GM12873 (cell line): ENCODE results near the gene RASAL3.

Experiments used
- CTCF ChIP-seq: IDR thresholded peaks from 2 replicates; pipeline ENCODE4 v1.5.1; 2012; ENCODE audit warnings: low read depth, mild to moderate bottlenecking, moderate library complexity, low read length, control low read depth; ENCODE audit not compliant: insufficient read depth; ENCODE audit errors: missing control alignments

RASAL3 gene

GRCh38 chr19:15501596-15501995 lies 37.3 kb upstream of the RASAL3 start:
- TF ChIP-seq CTCF: no peak

- no peak for TF ChIP-seq CTCF
Measured at GRCh38 chr19:15498910-15499309, 34.6 kb upstream of the RASAL3 start.

- TF ChIP-seq CTCF: no peak
Measured at GRCh38 chr19:15498156-15498858, 34.0 kb upstream of the RASAL3 start.

GRCh38 chr19:15495151-15495550 lies 30.8 kb upstream of the RASAL3 start:
- no peak for TF ChIP-seq CTCF

GRCh38 chr19:15488489-15489226 lies 24.3 kb upstream of the RASAL3 start:
- no peak for TF ChIP-seq CTCF

GRCh38 chr19:15487038-15487437 lies 22.7 kb upstream of the RASAL3 start:
- no peak for TF ChIP-seq CTCF
